Right lobe of liver (tissue), 4 donors: ENCODE measurements around the gene ING5.

ENCODE experiments used
- POLR2A ChIP-seq: fragments of 450-650 bp; IDR thresholded peaks from one replicate; pipeline ENCODE4 v1.6.1; 2017; ENCODE audit warnings: antibody characterized with exemption, mild to moderate bottlenecking
- TF ChIP-seq, protein P1 (sequence below), 4 donors: fragments of 200-600 bp in 3 of 4; fragments of 450-650 bp in 1 of 4; IDR thresholded peaks; one replicate each; pipeline versions ENCODE4 v1.5.1 to v1.8.0; 2016 to 2022; ENCODE audit warnings: antibody characterized with exemption in 4 of 4, mild to moderate bottlenecking in 2 of 4
- donor health status: DM: no; HTN: no; CAD: no.
- donor health status: DM: no; HTN: no; CAD: no.
- donor health status: DM: no; HTN: yes; CAD: no.

DNA sequence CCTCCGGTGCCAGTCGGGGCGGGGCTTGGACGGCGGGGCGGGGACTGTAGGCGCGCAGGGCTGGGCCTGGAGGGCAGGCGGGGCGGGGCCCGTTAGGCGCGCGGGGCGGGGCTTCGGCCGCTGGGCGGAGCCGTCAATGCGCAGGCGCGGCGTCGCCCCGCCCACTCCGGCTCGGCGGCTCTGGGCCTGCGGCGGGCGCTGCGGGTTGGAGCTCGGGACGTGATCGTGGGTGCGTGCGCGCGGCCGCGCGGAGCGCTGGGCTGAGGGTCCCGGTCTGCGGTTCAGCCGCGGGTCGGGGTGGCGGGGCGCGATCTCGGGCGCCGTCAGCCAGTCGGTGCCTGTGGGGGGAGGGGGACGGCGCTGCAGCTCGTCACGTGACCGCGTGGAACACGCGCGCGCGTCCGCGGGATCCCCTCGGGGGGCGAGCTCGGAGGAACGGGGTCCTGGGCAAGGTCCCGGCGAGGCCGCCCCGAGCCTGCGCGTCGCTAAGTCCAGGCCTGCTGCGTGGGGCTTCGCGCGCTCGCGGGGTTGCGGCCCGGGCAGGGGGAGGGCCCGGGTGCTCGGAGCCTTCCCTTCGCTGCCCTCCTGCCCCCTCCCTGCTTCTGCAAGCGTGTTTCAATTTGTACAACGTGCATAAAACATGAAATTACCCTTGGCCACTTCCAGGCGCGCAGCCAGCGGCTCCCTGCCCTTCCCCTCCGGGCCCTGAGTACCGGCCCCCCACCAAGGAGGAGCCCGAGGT is 32.8 kb downstream of the ING5 start, which contains the start of gene D2HGDH:
- TF ChIP-seq, protein P1, sequence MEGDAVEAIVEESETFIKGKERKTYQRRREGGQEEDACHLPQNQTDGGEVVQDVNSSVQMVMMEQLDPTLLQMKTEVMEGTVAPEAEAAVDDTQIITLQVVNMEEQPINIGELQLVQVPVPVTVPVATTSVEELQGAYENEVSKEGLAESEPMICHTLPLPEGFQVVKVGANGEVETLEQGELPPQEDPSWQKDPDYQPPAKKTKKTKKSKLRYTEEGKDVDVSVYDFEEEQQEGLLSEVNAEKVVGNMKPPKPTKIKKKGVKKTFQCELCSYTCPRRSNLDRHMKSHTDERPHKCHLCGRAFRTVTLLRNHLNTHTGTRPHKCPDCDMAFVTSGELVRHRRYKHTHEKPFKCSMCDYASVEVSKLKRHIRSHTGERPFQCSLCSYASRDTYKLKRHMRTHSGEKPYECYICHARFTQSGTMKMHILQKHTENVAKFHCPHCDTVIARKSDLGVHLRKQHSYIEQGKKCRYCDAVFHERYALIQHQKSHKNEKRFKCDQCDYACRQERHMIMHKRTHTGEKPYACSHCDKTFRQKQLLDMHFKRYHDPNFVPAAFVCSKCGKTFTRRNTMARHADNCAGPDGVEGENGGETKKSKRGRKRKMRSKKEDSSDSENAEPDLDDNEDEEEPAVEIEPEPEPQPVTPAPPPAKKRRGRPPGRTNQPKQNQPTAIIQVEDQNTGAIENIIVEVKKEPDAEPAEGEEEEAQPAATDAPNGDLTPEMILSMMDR (IDR thresholded peaks at IDR 0.05) = no peak
- peak; percentile 79 for TF ChIP-seq POLR2A
